GM23338 (cell line): ENCODE results near the gene VILL. TPM values are rescaled to one million over a fixed set of nuclear protein-coding genes. Genes with fewer than 3 reads are reported as not detected.

Source experiments
- ATAC-seq: fragments of 200-7000 bp; cut with Tn5 transposase; 3 replicates; pipeline ENCODE4 v1.9.1; 2020
- DNase-seq: peaks from one replicate; pipeline ENCODE4 v3.0.0-alpha.2; 2015; ENCODE audit warnings: low spot score
- H2AFZ ChIP-seq: fragments of 200-600 bp; sonication (generic); 2 replicates; pipeline ENCODE4 v1.8.0; 2016; ENCODE audit warnings: antibody characterized with exemption, mild to moderate bottlenecking, moderate library complexity
- H3F3A ChIP-seq: fragments of 200-600 bp; sonication (generic); replicated peaks from 2 replicates; pipeline ENCODE4 v1.8.0; 2017; ENCODE audit warnings: antibody characterized with exemption, mixed run types, low read depth
- H3K27ac ChIP-seq: fragments of 200-600 bp; sonication (generic); 2 replicates; pipeline ENCODE4 v1.6.1; 2016; ENCODE audit warnings: low read depth
- H3K27me3 ChIP-seq: fragments of 200-600 bp; sonication (generic); 2 replicates; pipeline ENCODE4 v1.8.0; 2016; ENCODE audit warnings: mild to moderate bottlenecking, mixed run types, moderate library complexity; ENCODE audit not compliant: insufficient read depth
- H3K36me3 ChIP-seq: fragments of 200-600 bp; sonication (generic); 2 replicates; pipeline ENCODE4 v1.8.0; 2016; ENCODE audit warnings: mild to moderate bottlenecking; ENCODE audit not compliant: insufficient read depth
- H3K4me1 ChIP-seq: fragments of 200-600 bp; sonication (generic); 2 replicates; pipeline ENCODE4 v1.8.0; 2016; ENCODE audit warnings: mild to moderate bottlenecking, moderate library complexity; ENCODE audit not compliant: insufficient read depth
- H3K4me2 ChIP-seq: fragments of 200-600 bp; sonication (generic); 2 replicates; pipeline ENCODE4 v1.7.1; 2017; ENCODE audit warnings: mixed run types
- H3K4me3 ChIP-seq: fragments of 200-600 bp; sonication (generic); 2 replicates; pipeline ENCODE4 v1.6.1; 2016; ENCODE audit warnings: mixed run types
- H3K79me2 ChIP-seq: fragments of 200-600 bp; sonication (generic); replicated peaks from 2 replicates; pipeline ENCODE4 v1.8.0; 2017; ENCODE audit warnings: mild to moderate bottlenecking; ENCODE audit not compliant: insufficient read depth
- H3K9me2 ChIP-seq: fragments of 200-600 bp; sonication (generic); 2 replicates; pipeline ENCODE4 v1.8.0; 2017; ENCODE audit not compliant: insufficient read depth
- H4K20me1 ChIP-seq: fragments of 200-600 bp; sonication (generic); replicated peaks from 2 replicates; pipeline ENCODE4 v1.8.0; 2017; ENCODE audit warnings: mild to moderate bottlenecking; ENCODE audit not compliant: insufficient read depth
- H3K27ac Mint-ChIP-seq: 2 replicates; pipeline ENCODE4 v1.8.0; 2020; ENCODE audit warnings: inconsistent platforms, mild to moderate bottlenecking, moderate library complexity, mixed read lengths
- H3K27me3 Mint-ChIP-seq: 3 replicates; pipeline ENCODE4 v1.8.0; 2022; ENCODE audit warnings: low read depth, mild to moderate bottlenecking, moderate library complexity, mixed read lengths, inconsistent platforms; ENCODE audit not compliant: insufficient read depth, poor library complexity
- H3K36me3 Mint-ChIP-seq: 3 replicates; pipeline ENCODE4 v1.8.0; 2021; ENCODE audit warnings: low read depth, mild to moderate bottlenecking, inconsistent platforms, moderate library complexity, mixed read lengths
- H3K4me1 Mint-ChIP-seq: 3 replicates; pipeline ENCODE4 v1.8.0; 2020; ENCODE audit warnings: mild to moderate bottlenecking, inconsistent platforms, mixed read lengths
- H3K4me3 Mint-ChIP-seq: 3 replicates; pipeline ENCODE4 v1.8.0; 2021; ENCODE audit warnings: moderate library complexity, mild to moderate bottlenecking, inconsistent platforms, mixed read lengths
- H3K9me3 Mint-ChIP-seq: 3 replicates; pipeline ENCODE4 v1.8.0; 2020; ENCODE audit warnings: moderate library complexity, mild to moderate bottlenecking, inconsistent platforms, mixed read lengths
- CREB1 ChIP-seq: fragments of 250-450 bp; sonication (Bioruptor Pico); IDR thresholded peaks from 2 replicates; pipeline ENCODE4 v1.5.0; 2020; ENCODE audit warnings: low read depth, mild to moderate bottlenecking, moderate library complexity
- EZH2 ChIP-seq: fragments of 200-600 bp; sonication (generic); IDR thresholded peaks from one replicate; pipeline ENCODE4 v1.8.0; 2017; ENCODE audit warnings: antibody characterized with exemption, mild to moderate bottlenecking, low read depth; ENCODE audit not compliant: unreplicated experiment
- EZH2phosphoT487 ChIP-seq: fragments of 200-600 bp; sonication (generic); IDR thresholded peaks from one replicate; pipeline ENCODE4 v1.8.1; 2018; ENCODE audit warnings: antibody characterized with exemption; ENCODE audit not compliant: unreplicated experiment
- JUNB ChIP-seq: IDR thresholded peaks from one replicate; pipeline ENCODE4 v1.6.1; 2016; ENCODE audit warnings: antibody characterized with exemption; ENCODE audit not compliant: unreplicated experiment
- NANOG ChIP-seq: IDR thresholded peaks from 2 replicates; pipeline ENCODE4 v1.6.1; 2016; ENCODE audit warnings: antibody characterized with exemption, borderline replicate concordance
- STAT1 ChIP-seq: IDR thresholded peaks from one replicate; pipeline ENCODE4 v1.6.1; 2016; ENCODE audit warnings: antibody characterized with exemption; ENCODE audit not compliant: unreplicated experiment
- ZNF331 ChIP-seq: fragments of 250-450 bp; sonication (Bioruptor Pico); IDR thresholded peaks from 2 replicates; pipeline ENCODE4 v1.5.0; 2020; ENCODE audit warnings: low read depth, mild to moderate bottlenecking, moderate library complexity
- ZNF462 ChIP-seq: fragments of 250-450 bp; sonication (Bioruptor Pico); IDR thresholded peaks from 2 replicates; pipeline ENCODE4 v1.5.0; 2020; ENCODE audit warnings: mild to moderate bottlenecking, moderate library complexity
- polyA plus RNA-seq: library from polyadenylated mRNA; unstranded; fragments of >200 nt; fragmentation: Nextera tagmentation; extraction: Ambion mirVana; gene quantifications from 2 replicates; pipeline ENCODE4 v1.2.1, GENCODE V29; 2016
- total RNA-seq: library from RNA; depleted of rRNA; stranded (reverse); fragments of >200 nt; shearing (Covaris generic); gene quantifications from 2 replicates; pipeline ENCODE4 v1.2.3, GENCODE V29; 2014

VILL gene
- total and polyA plus RNA-seq, 2 experiments from 2014 or later = 2.7 to 9.8 TPM

GRCh38 chr3:38026856-38027255 lies 36.3 kb downstream of the VILL start (continued):
- TF ChIP-seq JUNB (no peak), ZNF462 (CRISPR knock-in tag) (no peak), EZH2 (no peak), NANOG (no peak), CREB1 (CRISPR knock-in tag) (no peak)

- Histone ChIP-seq H3F3A (no peaks in the 10 kb centered on the region), H3K27me3 (peaks cover 64% of the 10 kb centered on the region), H4K20me1 (peaks cover 3% of the 10 kb centered on the region; the same call in 1 of the 2 replicates), H3K36me3 (no peaks in the 10 kb centered on the region), H3K4me3 (peak overlapping the region; percentile 79), H3K27ac (no peak overlapping the region), H3K4me2 (no peak overlapping the region), H3K79me2 (no peaks in the 10 kb centered on the region; the same call in 1 of the 2 replicates), H3K4me1 (peaks cover 6% of the 10 kb centered on the region), H2AFZ (no peak overlapping the region), H3K9me2 (no peaks in the 10 kb centered on the region)
- Mint-ChIP-seq H3K27ac (no peak overlapping the region), H3K36me3 (no peaks in the 10 kb centered on the region), H3K9me3 (no peaks in the 10 kb centered on the region), H3K27me3 (peaks cover 48% of the 10 kb centered on the region), H3K4me1 (peaks cover 10% of the 10 kb centered on the region), H3K4me3 (peak overlapping the region; percentile 71)
- DNase-seq = no peak
- no peak for ATAC-seq
- TF ChIP-seq ZNF462 (CRISPR knock-in tag) = no peak
- TF ChIP-seq CREB1 (CRISPR knock-in tag) = no peak
- TF ChIP-seq ZNF331 (CRISPR knock-in tag) = no peak
- no peak for TF ChIP-seq STAT1
- no peak for TF ChIP-seq EZH2phosphoT487
- no peak for TF ChIP-seq JUNB
Measured at GRCh38 chr3:38027466-38028465, 37.2 kb downstream of the VILL start.
